Vagina (tissue), 2 donors: ENCODE data around the gene MAP3K9. TPM values are rescaled to one million over a fixed set of nuclear protein-coding genes. Genes with fewer than 3 reads are reported as not detected.

Experiments
- DNase-seq, 2 donors: peaks; one replicate each; pipeline ENCODE4 v3.0.0-alpha.2; 2017; ENCODE audit errors: extremely low spot score in 2 of 2
- H3K27ac ChIP-seq: fragments of 200-600 bp; sonication (generic); one replicate; pipeline ENCODE4 v1.5.1; 2019
- H3K27me3 ChIP-seq: fragments of 200-600 bp; sonication (generic); one replicate; pipeline ENCODE4 v1.5.1; 2019
- H3K36me3 ChIP-seq, 2 donors: fragments of 200-600 bp; sonication (generic); one replicate each; pipeline ENCODE4 v1.5.1; 2017 to 2019
- H3K4me1 ChIP-seq: fragments of 200-600 bp; sonication (generic); one replicate; pipeline ENCODE4 v1.5.1; 2019
- H3K4me3 ChIP-seq, 2 donors: fragments of 200-600 bp; sonication (generic); 1 replicate in 1 of 2; 2 replicates in 1 of 2; pipeline ENCODE4 v1.5.1; 2016 to 2019
- H3K9me3 ChIP-seq: fragments of 200-600 bp; sonication (generic); one replicate; pipeline ENCODE4 v1.5.1; 2019
- CTCF ChIP-seq, 3 experiments: fragments of 450-650 bp in 2 of 3; fragments of 200-600 bp in 1 of 3; sonication (generic) in 1 of 3; IDR thresholded peaks; one replicate each; pipeline ENCODE4 v1.5.1; 2017 to 2019; ENCODE audit warnings: antibody characterized with exemption in 3 of 3, mild to moderate bottlenecking in 2 of 3, moderate library complexity in 2 of 3
- POLR2A ChIP-seq, 2 donors: fragments of 450-650 bp; IDR thresholded peaks; one replicate each; pipeline ENCODE4 v1.6.1; 2017; ENCODE audit warnings: antibody characterized with exemption in 2 of 2, mild to moderate bottlenecking in 2 of 2, moderate library complexity in 2 of 2
- POLR2AphosphoS5 ChIP-seq, 2 donors: sonication (generic); formaldehyde crosslinking; IDR thresholded peaks; one replicate each; pipeline ENCODE4 v1.9.0; 2017; ENCODE audit warnings: antibody characterized with exemption in 2 of 2, mild to moderate bottlenecking in 2 of 2, low read depth in 1 of 2; ENCODE audit not compliant: insufficient read depth in 1 of 2
- intact Hi-C: fragments of 100-400 bp; cut with DNase I; formaldehyde crosslinking; loops from one replicate; pipeline ENCODE4 v1.15.1; 2023
- total RNA-seq: library from RNA; depleted of rRNA; stranded (reverse); fragments of >200 nt; gene quantifications from one replicate; pipeline ENCODE4 v1.2.3, GENCODE V29; 2016

MAP3K9 gene
- total RNA-seq, 1 donor from 2014 or later: 11.5 TPM

DNA sequence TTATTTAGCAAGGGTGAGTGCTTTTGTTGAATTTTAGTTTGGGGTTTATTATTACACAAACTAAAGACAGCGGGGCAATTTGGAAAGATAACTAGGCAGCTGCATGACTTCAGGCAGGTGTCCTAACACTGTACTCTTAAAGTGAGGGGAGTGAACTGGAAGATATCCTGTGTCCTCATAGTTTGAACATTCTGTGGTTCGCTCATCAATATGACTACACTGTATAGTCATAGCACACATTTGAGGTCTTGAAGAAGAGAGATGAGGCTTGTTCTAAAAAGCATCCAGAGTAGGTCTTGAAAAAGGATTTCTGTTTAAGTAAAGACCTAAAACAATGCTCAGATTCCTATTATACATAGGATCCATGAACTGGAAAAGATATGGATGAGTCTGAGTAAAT, 1.7 kb upstream of the MAP3K9 start:
- Histone ChIP-seq H3K4me3 (peak overlapping the region in 1 of 2 donors; percentile 71), H3K4me1 (peaks cover 18% of the 10 kb centered on the region), H3K9me3 (no peaks in the 10 kb centered on the region), H3K27ac (no peak overlapping the region), H3K36me3 (no peaks in the 10 kb centered on the region), H3K27me3 (no peaks in the 10 kb centered on the region)
- intact Hi-C loops: no loop called here
- TF ChIP-seq POLR2AphosphoS5 (IDR thresholded peaks at IDR 0.05; ENCODE audit: insufficient read depth in 1 of 2, low read depth in 1 of 2) (no peak), POLR2A (IDR thresholded peaks at IDR 0.05) (no peak), CTCF (IDR thresholded peaks at IDR 0.05) (no peak)
- no peak for DNase-seq

GRCh38 chr14:70810621-70811020, 1.3 kb upstream of the MAP3K9 start:
- TF ChIP-seq CTCF (IDR thresholded peaks at IDR 0.05): no peak
- TF ChIP-seq POLR2A (IDR thresholded peaks at IDR 0.05): no peak
- no peak for TF ChIP-seq POLR2AphosphoS5 (IDR thresholded peaks at IDR 0.05; ENCODE audit: insufficient read depth in 1 of 2, low read depth in 1 of 2)
- Histone ChIP-seq H3K4me1 (peaks cover 18% of the 10 kb centered on the region), H3K36me3 (no peaks in the 10 kb centered on the region), H3K27me3 (no peaks in the 10 kb centered on the region), H3K27ac (peak overlapping the region; percentile 33), H3K9me3 (no peaks in the 10 kb centered on the region), H3K4me3 (peak overlapping the region in 1 of 2 donors; percentile 71)
- intact Hi-C loops: no loop called here
- DNase-seq: no peak

DNA sequence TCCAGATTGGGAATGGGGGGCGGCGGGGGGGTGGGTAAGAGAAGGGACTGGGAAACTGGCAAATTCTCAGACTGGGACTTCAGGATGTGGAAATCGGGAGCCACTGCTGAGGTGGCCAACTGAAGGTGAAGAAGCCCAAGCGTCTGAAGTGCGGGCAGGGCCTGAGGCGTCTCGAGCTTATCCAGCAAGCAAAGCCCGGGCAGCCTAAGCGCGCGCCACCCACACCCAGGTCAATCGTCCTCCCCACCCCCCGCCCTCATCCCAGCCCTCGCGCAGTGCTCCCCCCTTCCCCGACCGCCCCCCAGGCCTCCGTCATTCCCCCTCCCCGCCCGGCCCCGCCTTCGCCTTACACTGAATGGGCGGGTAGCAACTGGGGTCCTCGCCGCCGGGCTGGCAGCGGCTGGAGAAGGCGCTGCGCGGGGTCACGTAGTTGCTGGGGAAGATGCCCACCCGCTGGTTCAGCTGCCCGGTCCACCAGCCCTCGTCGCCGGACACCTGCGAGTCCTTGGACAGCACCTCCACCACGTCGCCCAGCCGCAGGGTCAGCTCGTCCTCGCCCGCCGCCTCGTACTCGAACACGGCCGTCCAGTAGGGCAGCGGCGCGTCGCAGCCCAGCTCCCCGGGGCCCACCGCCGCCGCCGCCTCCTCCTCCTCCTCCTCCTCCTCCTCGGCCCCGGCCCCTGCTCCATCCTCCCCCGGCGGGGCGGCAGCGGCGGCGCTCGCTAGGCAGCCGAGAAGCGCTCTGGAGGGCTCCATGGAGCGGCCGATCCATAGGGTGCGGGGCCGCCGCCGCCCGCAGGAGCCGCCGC, 693 bp downstream of the MAP3K9 start:
- H3K27me3 ChIP-seq: no peaks in the 10 kb centered on the region
- H3K27ac ChIP-seq: peak overlapping the region; percentile 69
- peak overlapping the region; percentile 57 to 71 for H3K4me3 ChIP-seq
- H3K4me1 ChIP-seq: peaks cover 18% of the 10 kb centered on the region
- DNase-seq: no peak
- intact Hi-C loops: no loop called here
- TF ChIP-seq CTCF (IDR thresholded peaks at IDR 0.05) (no peak), POLR2A (IDR thresholded peaks at IDR 0.05) (no peak), POLR2AphosphoS5 (IDR thresholded peaks at IDR 0.05; ENCODE audit: insufficient read depth in 1 of 2, low read depth in 1 of 2) (no peak)
- H3K9me3 ChIP-seq: no peaks in the 10 kb centered on the region
- H3K36me3 ChIP-seq: no peaks in the 10 kb centered on the region

DNA sequence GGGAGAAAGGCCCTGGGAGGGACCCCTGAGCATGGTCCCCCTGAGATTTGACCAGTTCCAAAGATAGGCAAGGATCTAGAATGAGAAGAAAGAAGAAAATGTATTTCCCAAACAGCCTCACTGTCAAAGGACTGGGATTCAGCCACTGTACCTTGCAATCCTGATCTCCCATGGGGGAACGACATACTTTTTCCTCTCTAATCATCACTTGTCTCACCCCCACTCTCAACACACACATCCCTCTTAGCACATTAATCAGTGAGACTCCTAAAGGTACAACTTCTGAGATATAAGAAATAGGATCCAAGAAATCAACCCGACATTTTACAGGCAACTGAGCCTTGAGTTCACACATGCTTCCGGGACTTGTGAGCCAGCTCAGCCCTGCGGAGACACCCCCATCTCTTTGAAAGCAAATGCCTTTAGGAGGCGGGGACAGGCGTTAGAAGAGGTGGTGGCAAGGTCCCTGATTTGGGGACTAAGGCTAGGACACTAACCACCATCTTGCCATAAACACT, 1.4 kb downstream of the MAP3K9 start:
- H3K4me1 ChIP-seq: peaks cover 18% of the 10 kb centered on the region
- TF ChIP-seq POLR2A (IDR thresholded peaks at IDR 0.05): no peak
- TF ChIP-seq POLR2AphosphoS5 (IDR thresholded peaks at IDR 0.05; ENCODE audit: insufficient read depth in 1 of 2, low read depth in 1 of 2): no peak
- TF ChIP-seq CTCF (IDR thresholded peaks at IDR 0.05): no peak
- intact Hi-C loops: no loop called here
- no peaks in the 10 kb centered on the region for H3K27me3 ChIP-seq
- no peaks in the 10 kb centered on the region for H3K36me3 ChIP-seq
- no peak overlapping the region for H3K27ac ChIP-seq
- no peak for DNase-seq
- peak overlapping the region; percentile 57 to 71 for H3K4me3 ChIP-seq
- no peaks in the 10 kb centered on the region for H3K9me3 ChIP-seq
